ENCODE data around the gene NSA2. TPM values are rescaled to one million over a fixed set of nuclear protein-coding genes. Genes with fewer than 3 reads are reported as not detected.
A peak's percentile ranks its signal among the peaks of the same experiment; 100 is the strongest.

The NSA2 gene
- total RNA-seq, 1 donor from 2014 or later: 74.8 TPM

DNA sequence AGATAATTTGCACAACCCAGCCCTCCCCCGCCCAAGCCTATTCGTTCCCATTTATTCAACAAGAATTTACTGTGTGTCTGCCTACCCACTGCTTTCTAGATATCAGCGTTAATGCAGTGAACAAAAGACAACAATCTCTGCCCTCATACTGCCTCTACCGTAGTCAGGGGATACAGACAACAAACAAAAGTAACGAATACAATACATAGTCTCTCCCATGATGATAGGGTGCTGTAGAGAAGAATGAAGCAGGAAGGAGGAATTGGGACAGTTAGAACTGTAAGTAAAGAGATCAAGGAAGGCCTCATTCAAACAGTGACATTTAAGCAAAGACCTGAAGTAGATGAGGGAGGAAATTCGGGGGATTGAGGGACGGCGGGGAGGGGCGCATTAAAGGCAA, 1.8 kb upstream of the NSA2 start:
- Mint-ChIP-seq H3K36me3 (ENCODE audit: insufficient read depth) (peaks cover 7% of the 10 kb centered on the region), H3K27me3 (no peaks in the 10 kb centered on the region), H3K4me1 (ENCODE audit: low read depth) (peaks cover 23% of the 10 kb centered on the region), H3K4me3 (ENCODE audit: low read depth) (peak overlapping the region; percentile 99), H3K9me3 (ENCODE audit: low read depth) (no peaks in the 10 kb centered on the region), H3K27ac (peak overlapping the region; percentile 15)
- no peak for DNase-seq (ENCODE audit: low spot score, unreplicated experiment)
- TF ChIP-seq, protein P1, sequence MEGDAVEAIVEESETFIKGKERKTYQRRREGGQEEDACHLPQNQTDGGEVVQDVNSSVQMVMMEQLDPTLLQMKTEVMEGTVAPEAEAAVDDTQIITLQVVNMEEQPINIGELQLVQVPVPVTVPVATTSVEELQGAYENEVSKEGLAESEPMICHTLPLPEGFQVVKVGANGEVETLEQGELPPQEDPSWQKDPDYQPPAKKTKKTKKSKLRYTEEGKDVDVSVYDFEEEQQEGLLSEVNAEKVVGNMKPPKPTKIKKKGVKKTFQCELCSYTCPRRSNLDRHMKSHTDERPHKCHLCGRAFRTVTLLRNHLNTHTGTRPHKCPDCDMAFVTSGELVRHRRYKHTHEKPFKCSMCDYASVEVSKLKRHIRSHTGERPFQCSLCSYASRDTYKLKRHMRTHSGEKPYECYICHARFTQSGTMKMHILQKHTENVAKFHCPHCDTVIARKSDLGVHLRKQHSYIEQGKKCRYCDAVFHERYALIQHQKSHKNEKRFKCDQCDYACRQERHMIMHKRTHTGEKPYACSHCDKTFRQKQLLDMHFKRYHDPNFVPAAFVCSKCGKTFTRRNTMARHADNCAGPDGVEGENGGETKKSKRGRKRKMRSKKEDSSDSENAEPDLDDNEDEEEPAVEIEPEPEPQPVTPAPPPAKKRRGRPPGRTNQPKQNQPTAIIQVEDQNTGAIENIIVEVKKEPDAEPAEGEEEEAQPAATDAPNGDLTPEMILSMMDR (IDR thresholded peaks at IDR 0.05; ENCODE audit: unreplicated experiment): no peak

DNA sequence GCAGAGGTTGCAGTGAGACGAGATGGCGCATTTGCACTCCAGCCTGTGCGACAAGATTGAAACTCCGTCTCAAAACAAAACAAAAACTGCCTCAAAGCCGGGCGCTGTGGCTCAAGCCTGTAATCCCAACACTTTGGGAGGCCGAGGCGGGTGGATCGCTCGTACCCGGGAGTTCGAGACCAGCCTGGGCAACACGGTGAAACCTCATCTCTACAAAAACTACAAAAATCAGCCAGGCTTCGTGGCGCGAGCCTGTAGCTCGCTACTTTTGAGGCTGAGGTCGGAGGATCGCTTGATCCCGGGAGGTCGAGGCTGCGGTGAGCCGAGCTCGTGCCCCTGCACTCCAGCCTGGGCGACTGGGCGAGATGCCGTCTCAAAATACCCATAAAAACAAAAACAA, 1.1 kb upstream of the NSA2 start:
- Mint-ChIP-seq H3K4me1 (ENCODE audit: low read depth) (peaks cover 23% of the 10 kb centered on the region), H3K27me3 (no peaks in the 10 kb centered on the region), H3K4me3 (ENCODE audit: low read depth) (peak overlapping the region; percentile 99), H3K36me3 (ENCODE audit: insufficient read depth) (peaks cover 10% of the 10 kb centered on the region), H3K9me3 (ENCODE audit: low read depth) (no peaks in the 10 kb centered on the region), H3K27ac (peak overlapping the region; percentile 98)
- DNase-seq (ENCODE audit: low spot score, unreplicated experiment): no peak
- TF ChIP-seq, protein P1 (IDR thresholded peaks at IDR 0.05; ENCODE audit: unreplicated experiment): no peak

DNA sequence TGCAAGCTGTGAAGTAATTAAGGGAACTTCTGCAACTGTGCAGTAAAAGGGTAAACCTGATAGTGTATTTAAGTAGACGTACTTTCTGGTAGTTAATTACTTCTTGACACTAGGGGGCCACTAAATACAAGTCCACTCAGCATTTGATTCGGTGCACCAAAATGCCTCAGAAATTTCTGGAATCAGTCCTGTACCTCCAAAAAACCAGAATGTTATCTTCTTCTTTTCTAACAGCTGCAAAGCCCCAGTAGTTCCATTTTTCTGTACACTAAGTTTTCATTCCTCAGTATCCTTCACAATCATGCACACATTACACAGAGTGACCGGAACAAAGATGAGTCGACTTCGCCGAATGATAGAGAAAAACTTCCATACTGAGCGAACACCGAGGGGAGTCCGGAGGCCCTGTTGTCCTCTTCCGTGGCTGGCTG, 616 bp upstream of the NSA2 start:
- Mint-ChIP-seq H3K9me3 (ENCODE audit: low read depth) (no peaks in the 10 kb centered on the region), H3K4me3 (ENCODE audit: low read depth) (peak overlapping the region; percentile 99), H3K27me3 (no peaks in the 10 kb centered on the region), H3K27ac (peak overlapping the region; percentile 98), H3K36me3 (ENCODE audit: insufficient read depth) (peaks cover 10% of the 10 kb centered on the region), H3K4me1 (ENCODE audit: low read depth) (peaks cover 23% of the 10 kb centered on the region)
- no peak for DNase-seq (ENCODE audit: low spot score, unreplicated experiment)
- TF ChIP-seq, protein P1 (IDR thresholded peaks at IDR 0.05; ENCODE audit: unreplicated experiment): peak; percentile 49

DNA sequence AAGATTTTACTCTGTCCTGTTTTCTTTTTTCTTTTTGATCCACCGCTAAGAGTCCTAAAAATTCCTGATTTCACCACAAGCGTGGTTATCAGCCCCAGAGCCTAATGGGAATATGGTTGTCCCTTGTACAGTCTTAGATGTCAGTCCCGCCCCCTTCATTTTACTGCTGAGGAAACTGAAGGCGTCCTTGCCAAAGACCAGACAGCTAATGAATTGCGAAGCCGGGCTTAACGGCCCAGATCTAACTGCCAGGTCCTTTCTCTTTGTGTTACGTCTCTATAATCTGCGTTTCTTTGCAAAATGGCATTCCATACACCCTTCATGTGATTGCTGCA, 497 bp downstream of the NSA2 start:
- DNase-seq (ENCODE audit: low spot score, unreplicated experiment): no peak
- Mint-ChIP-seq H3K9me3 (ENCODE audit: low read depth) (no peaks in the 10 kb centered on the region), H3K4me1 (ENCODE audit: low read depth) (peaks cover 23% of the 10 kb centered on the region), H3K4me3 (ENCODE audit: low read depth) (peak overlapping the region; percentile 99), H3K36me3 (ENCODE audit: insufficient read depth) (peaks cover 9% of the 10 kb centered on the region), H3K27ac (peak overlapping the region; percentile 98), H3K27me3 (no peaks in the 10 kb centered on the region)
- TF ChIP-seq, protein P1 (IDR thresholded peaks at IDR 0.05; ENCODE audit: unreplicated experiment): no peak

DNA sequence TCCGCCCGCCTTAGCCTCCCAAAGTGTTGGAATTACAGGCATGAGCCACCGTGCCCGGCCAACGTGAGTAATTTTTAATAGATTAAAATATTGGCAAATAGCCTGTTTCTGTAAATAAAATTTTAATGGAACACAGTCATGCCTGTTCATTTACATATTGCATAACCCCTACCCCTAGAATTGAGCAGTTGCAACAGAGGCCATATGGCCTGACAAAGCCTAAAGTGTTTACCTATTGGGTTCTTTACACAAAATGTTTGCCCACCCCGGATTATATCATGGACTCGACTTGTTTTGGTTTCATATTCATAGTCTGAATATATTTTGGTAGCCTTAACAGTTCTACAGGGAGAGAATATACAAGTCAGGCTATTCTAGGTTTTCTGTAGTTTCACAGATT, 5.3 kb downstream of the NSA2 start:
- Mint-ChIP-seq H3K4me3 (ENCODE audit: low read depth) (no peak overlapping the region), H3K27ac (peak overlapping the region; percentile 41), H3K27me3 (no peaks in the 10 kb centered on the region), H3K36me3 (ENCODE audit: insufficient read depth) (peaks cover 18% of the 10 kb centered on the region), H3K4me1 (ENCODE audit: low read depth) (peaks cover 11% of the 10 kb centered on the region), H3K9me3 (ENCODE audit: low read depth) (no peaks in the 10 kb centered on the region)
- TF ChIP-seq, protein P1 (IDR thresholded peaks at IDR 0.05; ENCODE audit: unreplicated experiment): no peak
- no peak for DNase-seq (ENCODE audit: low spot score, unreplicated experiment)

Data from progenitor cell of endocrine pancreas (in vitro differentiated cells).